Activated CD8-positive, alpha-beta memory T cell treated with anti-CD3 and anti-CD28 coated beads for 48 hours (primary cell): ENCODE results near the gene OR2A12.
"Not testable (repeated sequence)": the region's sequence is repeated elsewhere in the genome, so short reads cannot be mapped to it uniquely, and the experiment has no call there.

Experiments used
- DNase-seq, 3 experiments: peaks; one replicate each; pipeline ENCODE4 v3.0.0-alpha.2; 2020; ENCODE audit warnings: low read depth in 2 of 3, low spot score in 2 of 3

OR2A12 gene, protein sequence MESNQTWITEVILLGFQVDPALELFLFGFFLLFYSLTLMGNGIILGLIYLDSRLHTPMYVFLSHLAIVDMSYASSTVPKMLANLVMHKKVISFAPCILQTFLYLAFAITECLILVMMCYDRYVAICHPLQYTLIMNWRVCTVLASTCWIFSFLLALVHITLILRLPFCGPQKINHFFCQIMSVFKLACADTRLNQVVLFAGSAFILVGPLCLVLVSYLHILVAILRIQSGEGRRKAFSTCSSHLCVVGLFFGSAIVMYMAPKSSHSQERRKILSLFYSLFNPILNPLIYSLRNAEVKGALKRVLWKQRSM

GRCh38 chr7:144085978-144086377, at the start of gene OR2A12:
OR2A12 (plus strand) TSS chr7:144086278; CDS start chr7:144095108, 8,830 bp downstream.
- no peak for DNase-seq

DNA sequence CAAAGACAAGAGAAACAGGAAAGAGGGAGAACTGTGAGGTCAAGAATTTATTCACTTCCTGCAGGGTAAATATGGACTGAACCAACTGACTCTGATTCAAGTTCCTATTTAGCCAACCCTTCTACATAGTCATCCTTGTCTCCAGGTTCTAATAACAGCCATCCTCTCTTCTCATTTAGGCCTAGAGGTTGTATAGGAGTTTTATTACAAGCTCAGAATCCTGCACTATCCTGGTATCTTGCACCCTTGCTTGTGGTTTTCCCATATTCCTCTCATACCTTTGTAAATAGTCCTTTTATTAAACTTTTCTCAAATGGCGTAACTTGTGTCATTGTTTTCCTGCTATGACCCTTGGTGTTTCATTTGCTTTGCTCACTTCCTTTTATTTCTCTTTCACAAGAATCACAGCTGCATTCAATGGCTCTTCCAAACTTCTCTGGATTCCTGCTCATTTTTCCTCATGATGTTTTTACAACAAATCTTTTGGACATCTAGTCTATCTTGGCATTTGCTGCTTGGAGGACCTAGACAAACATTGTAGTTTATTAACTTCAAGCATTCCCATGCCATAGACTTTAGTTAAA, 49.7 kb upstream of the OR2A12 start:
- DNase-seq, result no peak

- DNase-seq, result no peak
These were observed 48.6 kb upstream of the OR2A12 start for GRCh38 chr7:144037414-144038035.

- no peak for DNase-seq
These were observed 47.2 kb upstream of the OR2A12 start for GRCh38 chr7:144038887-144039286.

DNA sequence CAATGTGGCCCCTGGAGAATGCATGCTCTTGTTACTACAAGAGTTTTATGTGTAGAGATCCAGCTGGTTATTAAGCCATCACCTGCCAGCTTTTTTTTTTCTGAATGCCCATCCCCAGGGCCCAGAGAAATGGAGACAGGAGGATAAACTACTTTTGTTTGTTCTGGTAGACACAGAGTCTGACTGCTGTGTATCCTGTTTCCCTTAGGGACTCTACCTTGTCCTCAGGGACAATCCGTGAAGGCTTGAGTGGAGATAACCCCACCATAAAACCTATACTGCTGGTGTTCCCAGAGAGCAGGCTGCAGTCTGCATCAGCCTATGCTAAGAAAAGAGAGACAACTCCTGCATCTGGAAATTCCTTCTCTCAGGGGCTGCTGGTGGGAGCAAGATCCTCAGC, 37.4 kb upstream of the OR2A12 start, which contains the start of gene OR2A5:
Gene OR2A5, plus strand, starts transcription at position 301 of the 400 bp plus-strand sequence. CDS start 1,454 bp downstream, outside the sequence.
- DNase-seq, result no peak

- DNase-seq, result no peak
These were observed 36.6 kb upstream of the OR2A12 start for GRCh38 chr7:144049491-144049890.

DNA sequence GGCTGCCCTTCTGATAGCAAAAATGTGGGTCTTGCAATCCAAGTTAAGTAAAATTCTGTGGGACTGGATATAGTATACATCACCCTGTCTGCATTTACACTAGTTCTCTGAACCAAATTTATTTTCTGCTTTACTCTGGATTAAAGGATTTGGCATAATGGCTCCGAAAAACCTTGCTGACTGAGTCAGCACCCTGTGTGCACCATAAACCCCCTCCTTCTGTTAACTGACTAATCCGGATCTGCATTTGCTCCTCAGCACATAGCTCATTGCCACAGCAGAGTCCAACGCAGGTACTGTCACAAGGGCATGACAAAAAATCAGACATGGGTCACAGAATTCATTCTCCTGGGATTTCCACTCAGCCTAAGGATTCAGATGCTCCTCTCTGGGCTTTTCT, 36.0 kb upstream of the OR2A12 start:
- no peak for DNase-seq

- not testable (repeated sequence) for DNase-seq
These were observed 35.2 kb upstream of the OR2A12 start for GRCh38 chr7:144050884-144051283.

- no peak for DNase-seq
These were observed 28.1 kb upstream of the OR2A12 start for GRCh38 chr7:144057954-144058353.

GRCh38 chr7:144063710-144064109, 22.4 kb upstream of the OR2A12 start:
- DNase-seq, result no peak

- DNase-seq, result no peak
These were observed 16.6 kb upstream of the OR2A12 start, which contains the start of gene OR2A25 for GRCh38 chr7:144069511-144069910. OR2A25 (plus strand) TSS chr7:144069811; CDS start chr7:144074220, 4,409 bp downstream.

DNA sequence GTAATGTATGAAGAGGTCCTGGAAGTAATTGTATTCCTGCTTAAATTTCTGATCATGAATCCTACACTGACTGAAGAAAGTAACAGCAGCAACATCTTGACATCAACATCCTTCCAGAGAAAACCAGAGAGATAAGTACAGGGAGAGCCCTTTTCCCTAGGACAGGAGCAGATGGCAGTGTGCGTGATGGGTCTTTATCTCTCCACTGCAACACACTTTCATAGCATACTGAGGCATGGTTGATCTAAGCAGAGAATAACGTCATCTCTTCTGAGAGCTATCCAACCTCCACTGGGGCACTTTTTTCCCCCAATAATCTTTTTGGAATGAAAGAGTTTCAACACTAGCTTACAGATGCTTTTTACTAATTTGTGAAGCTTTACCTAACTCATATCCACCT, 16.1 kb upstream of the OR2A12 start:
- no peak for DNase-seq

- DNase-seq, result no peak
These were observed 11.7 kb upstream of the OR2A12 start for GRCh38 chr7:144074374-144074773.

DNA sequence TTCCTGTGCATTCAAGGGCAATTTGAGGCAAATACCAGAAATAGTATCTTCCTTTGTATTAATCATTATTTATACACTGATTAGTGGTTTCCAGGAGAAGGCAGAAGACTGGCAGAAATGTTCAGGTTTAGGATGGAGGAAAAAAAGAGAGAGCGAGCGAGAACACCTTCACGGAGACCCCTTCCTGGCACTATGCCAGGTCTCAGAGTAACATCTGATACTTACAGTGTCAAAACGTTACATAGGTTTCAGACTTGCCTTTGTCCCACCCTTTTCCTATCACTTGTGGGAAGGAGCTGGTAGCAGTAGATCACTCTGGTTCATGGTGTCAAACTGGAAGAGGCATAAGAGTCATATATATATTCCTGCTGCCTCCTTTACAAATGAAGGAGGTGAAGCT, 652 bp downstream of the OR2A12 start:
- DNase-seq, result no peak

DNA sequence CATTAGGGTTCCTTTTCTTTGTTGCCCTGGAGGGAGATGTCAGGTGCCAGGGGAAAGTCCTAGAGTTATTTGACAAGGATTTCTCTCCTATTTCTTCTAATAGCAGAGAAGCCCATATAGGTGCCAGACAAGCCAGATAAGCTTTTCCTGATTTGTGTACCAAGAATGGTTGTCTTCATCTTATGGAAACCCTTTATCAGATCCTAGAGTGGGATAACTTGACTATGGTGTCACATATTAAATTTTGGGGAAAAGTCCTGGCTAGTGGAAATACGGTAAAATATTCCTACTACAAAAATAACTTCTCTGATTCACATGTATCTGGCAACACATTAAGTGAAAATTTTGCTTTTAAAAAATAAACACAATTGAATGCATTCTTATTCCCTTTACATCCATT, 1.2 kb downstream of the OR2A12 start:
- DNase-seq, result no peak

- no peak for DNase-seq
These were observed 4.6 kb downstream of the OR2A12 start for GRCh38 chr7:144090667-144091066.

- no peak for DNase-seq
These were observed 12.7 kb downstream of the OR2A12 start for GRCh38 chr7:144098776-144099175.

DNA sequence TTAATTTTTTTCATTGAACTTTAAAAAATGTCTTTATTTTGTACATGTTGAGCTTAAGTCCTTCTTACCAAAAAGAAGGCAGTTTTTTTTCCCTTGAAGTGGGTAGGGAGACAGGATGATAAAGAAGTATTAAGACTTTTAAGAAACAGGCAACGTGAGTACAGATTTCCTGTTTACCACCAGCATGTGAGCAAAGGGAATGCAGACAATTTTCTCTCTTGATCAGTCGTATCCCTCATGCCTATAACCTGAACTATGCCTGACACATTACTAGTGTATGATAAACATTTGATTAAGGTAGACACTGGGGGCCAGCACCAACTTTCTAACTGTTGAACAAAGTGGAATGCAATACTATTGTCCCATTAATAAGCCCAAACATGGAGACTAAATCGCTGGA, 14.5 kb downstream of the OR2A12 start:
- DNase-seq, result no peak

- no peak for DNase-seq
These were observed 16.0 kb downstream of the OR2A12 start for GRCh38 chr7:144102041-144102440.

DNA sequence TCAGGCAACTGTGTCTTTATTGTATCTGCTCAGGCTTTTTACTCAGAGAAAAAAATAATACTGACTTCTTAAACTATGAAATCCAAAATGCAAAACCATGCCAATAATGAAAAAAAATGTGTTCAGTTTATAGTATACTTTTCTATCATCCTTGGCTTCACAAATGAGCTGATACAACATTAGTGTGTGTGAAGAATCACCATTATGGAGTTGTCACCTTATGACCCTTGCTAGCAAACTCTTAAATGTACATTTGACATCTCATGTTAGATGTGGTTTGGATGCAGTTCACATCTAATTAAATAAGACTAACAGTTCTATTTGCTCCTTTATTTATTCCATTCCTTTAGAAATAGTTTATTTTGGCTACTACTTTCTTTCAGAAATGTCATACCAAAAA, 19.1 kb downstream of the OR2A12 start:
- no peak for DNase-seq

- no peak for DNase-seq
These were observed 23.2 kb downstream of the OR2A12 start, which contains the start of gene OR2A2 for GRCh38 chr7:144109283-144109682. OR2A2 (plus strand) TSS chr7:144109583; CDS start chr7:144109583, 0 bp downstream.

DNA sequence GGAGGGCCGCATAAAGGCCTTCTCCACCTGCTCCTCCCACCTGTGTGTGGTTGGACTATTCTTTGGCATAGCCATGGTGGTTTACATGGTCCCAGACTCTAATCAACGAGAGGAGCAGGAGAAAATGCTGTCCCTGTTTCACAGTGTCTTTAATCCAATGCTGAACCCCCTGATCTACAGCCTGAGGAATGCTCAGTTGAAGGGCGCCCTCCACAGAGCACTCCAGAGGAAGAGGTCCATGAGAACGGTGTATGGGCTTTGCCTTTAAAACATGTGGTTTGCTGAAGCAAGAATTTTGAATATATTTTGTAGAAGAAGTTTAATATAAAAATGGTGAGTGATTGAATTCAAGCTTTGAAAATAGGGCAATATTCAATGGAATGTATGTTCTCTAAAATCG, 24.2 kb downstream of the OR2A12 start:
- no peak for DNase-seq
